K562 (cell line): ENCODE results near the gene ARID3A. TPM values are rescaled to one million over a fixed set of nuclear protein-coding genes. Genes with fewer than 3 reads are reported as not detected.

Experiments
- COPS2 ChIP-seq: fragments of 450-650 bp; conservative IDR thresholded peaks from 2 replicates; pipeline ENCODE4 v1.6.1; 2016; ENCODE audit warnings: mild to moderate bottlenecking, moderate library complexity
- FOXA3 ChIP-seq, 2 experiments: fragments of 450-650 bp in 1 of 2; sonication (generic) in 1 of 2; formaldehyde crosslinking; IDR thresholded peaks in 1 of 2; conservative IDR thresholded peaks in 1 of 2; 2 replicates each; pipeline versions ENCODE4 v1.4.0 to v1.8.0; 2020 to 2022; ENCODE audit warnings: mild to moderate bottlenecking in 2 of 2, missing genetic modification reagents in 1 of 2
- HSF4 ChIP-seq: fragments of 250-450 bp; sonication (Bioruptor Pico); IDR thresholded peaks from 2 replicates; pipeline ENCODE4 v2.1.2; 2022; ENCODE audit warnings: mild to moderate bottlenecking, moderate library complexity, borderline replicate concordance
- KAT2B ChIP-seq: IDR thresholded peaks from one replicate; pipeline ENCODE4 v1.6.1; 2012; ENCODE audit warnings: low read depth, mild to moderate bottlenecking, control low read depth, inconsistent platforms, low read length, moderate library complexity
- KHSRP ChIP-seq: fragments of 450-650 bp; IDR thresholded peaks from 2 replicates; pipeline ENCODE4 v1.6.1; 2017
- POLR2G ChIP-seq: fragments of 200-400 bp; formaldehyde crosslinking; IDR thresholded peaks from 2 replicates; pipeline ENCODE4 v1.6.1; 2017; ENCODE audit warnings: low read depth, mild to moderate bottlenecking, antibody characterized with exemption, low read length, moderate library complexity
- PTTG1 ChIP-seq: fragments of 450-650 bp; IDR thresholded peaks from 2 replicates; pipeline ENCODE4 v1.6.1; 2016; ENCODE audit warnings: low read depth, mild to moderate bottlenecking, missing genetic modification characterization, missing compliant biosample characterization
- SRF ChIP-seq, 2 experiments: fragments of 250-450, 450-650 bp in 1 of 2; sonication (Bioruptor Pico) in 1 of 2; sonication (generic) in 1 of 2; formaldehyde crosslinking; IDR thresholded peaks; 2 replicates each; pipeline versions ENCODE4 v1.5.0 to v1.5.1; 2020 to 2022; ENCODE audit warnings: mild to moderate bottlenecking in 1 of 2, missing genetic modification reagents in 1 of 2
- TGIF2 ChIP-seq: sonication (generic); formaldehyde crosslinking; IDR thresholded peaks from 2 replicates; pipeline ENCODE4 v1.8.1; 2022; ENCODE audit warnings: mild to moderate bottlenecking, missing genetic modification reagents, moderate library complexity
- polyA plus RNA-seq, 8 experiments: library from polyadenylated mRNA; depleted of rRNA in 4 of 8; stranded (reverse) in 5 of 8; unstranded in 3 of 8; fragments of >200 nt; fragmentation: Nextera tagmentation in 2 of 8; fragmentation: Illumina TruSeq in 1 of 8; extraction: Ambion mirVana in 2 of 8; extraction: Trizol in 1 of 8; gene quantifications; 2 replicates each; pipeline versions ENCODE4 v1.2.1 to v1.2.3, GENCODE V29; 2011 to 2014; ENCODE audit warnings: inconsistent platforms in 1 of 8, missing spikeins in 1 of 8
- total RNA-seq, 7 experiments: library from RNA; depleted of rRNA in 6 of 7; stranded (reverse); fragments of >200 nt in 6 of 7; fragmentation: Illumina TruSeq in 2 of 7; extraction: Trizol in 2 of 7; gene quantifications; 2 replicates each; pipeline versions ENCODE4 v1.2.1 to v1.2.3, GENCODE V29; 2011 to 2021; ENCODE audit warnings: low replicate concordance in 1 of 7
- TF ChIP-seq, protein P1 (sequence below), 2 experiments: fragments of 450-650 bp; formaldehyde crosslinking in 1 of 2; IDR thresholded peaks; 2 replicates each; pipeline versions ENCODE4 v1.4.0 to v1.6.1; 2014 to 2020; ENCODE audit warnings: mild to moderate bottlenecking in 2 of 2, borderline replicate concordance in 1 of 2, low read depth in 1 of 2
- TF ChIP-seq, protein P2 (sequence below): fragments of 450-650 bp; formaldehyde crosslinking; IDR thresholded peaks from 2 replicates; pipeline ENCODE4 v1.4.0; 2020; ENCODE audit warnings: mild to moderate bottlenecking, moderate library complexity
- TF ChIP-seq, protein P3 (sequence below): fragments of 250-450 bp; sonication (Bioruptor Pico); IDR thresholded peaks from 2 replicates; pipeline ENCODE4 v1.8.0; 2022; ENCODE audit warnings: inconsistent platforms
- TF ChIP-seq, protein P4 (sequence below): sonication (generic); formaldehyde crosslinking; IDR thresholded peaks from 2 replicates; pipeline ENCODE4 v1.8.1; 2022; ENCODE audit warnings: missing genetic modification reagents

The ARID3A gene
- total and polyA plus RNA-seq, 9 of the 15 experiments (the other 6 are each of a cell fraction or from before 2014, with no cell fraction given): 1.4 to 118 (median 31.2) TPM

DNA sequence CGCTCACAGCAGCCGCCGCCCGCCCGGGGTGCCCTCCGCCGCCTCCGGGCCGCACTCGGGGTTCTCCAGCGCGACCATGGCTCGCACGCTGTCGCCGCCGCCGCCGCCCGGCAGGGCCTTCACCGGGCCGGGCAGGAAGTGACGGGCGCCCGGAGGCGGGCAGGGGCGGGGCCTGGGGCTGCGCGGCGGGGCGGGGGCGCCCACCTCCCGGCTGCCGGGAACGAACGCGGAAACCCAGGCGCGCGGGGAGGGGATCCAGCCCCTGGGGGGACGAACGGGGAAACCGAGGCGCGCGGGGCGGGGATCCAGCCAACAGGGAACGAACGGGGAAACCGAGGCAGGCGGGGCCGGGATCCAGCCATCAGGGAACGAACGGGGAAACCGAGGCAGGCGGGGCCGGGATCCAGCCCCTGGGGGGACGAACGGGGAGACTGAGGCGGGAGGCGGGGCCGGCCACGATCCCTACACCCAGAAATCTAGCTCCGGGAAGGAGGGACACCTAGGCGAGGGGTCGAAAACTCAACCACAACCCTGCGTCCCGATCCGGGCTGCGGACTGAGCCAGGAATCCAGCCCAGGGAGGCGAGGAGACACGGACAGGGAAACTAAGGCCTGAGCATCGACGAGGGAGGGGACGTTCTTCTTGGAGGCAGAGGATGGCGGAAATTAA, 12.6 kb upstream of the ARID3A start, which contains the start of gene R3HDM4 (continued):
- TF ChIP-seq, protein P1, sequence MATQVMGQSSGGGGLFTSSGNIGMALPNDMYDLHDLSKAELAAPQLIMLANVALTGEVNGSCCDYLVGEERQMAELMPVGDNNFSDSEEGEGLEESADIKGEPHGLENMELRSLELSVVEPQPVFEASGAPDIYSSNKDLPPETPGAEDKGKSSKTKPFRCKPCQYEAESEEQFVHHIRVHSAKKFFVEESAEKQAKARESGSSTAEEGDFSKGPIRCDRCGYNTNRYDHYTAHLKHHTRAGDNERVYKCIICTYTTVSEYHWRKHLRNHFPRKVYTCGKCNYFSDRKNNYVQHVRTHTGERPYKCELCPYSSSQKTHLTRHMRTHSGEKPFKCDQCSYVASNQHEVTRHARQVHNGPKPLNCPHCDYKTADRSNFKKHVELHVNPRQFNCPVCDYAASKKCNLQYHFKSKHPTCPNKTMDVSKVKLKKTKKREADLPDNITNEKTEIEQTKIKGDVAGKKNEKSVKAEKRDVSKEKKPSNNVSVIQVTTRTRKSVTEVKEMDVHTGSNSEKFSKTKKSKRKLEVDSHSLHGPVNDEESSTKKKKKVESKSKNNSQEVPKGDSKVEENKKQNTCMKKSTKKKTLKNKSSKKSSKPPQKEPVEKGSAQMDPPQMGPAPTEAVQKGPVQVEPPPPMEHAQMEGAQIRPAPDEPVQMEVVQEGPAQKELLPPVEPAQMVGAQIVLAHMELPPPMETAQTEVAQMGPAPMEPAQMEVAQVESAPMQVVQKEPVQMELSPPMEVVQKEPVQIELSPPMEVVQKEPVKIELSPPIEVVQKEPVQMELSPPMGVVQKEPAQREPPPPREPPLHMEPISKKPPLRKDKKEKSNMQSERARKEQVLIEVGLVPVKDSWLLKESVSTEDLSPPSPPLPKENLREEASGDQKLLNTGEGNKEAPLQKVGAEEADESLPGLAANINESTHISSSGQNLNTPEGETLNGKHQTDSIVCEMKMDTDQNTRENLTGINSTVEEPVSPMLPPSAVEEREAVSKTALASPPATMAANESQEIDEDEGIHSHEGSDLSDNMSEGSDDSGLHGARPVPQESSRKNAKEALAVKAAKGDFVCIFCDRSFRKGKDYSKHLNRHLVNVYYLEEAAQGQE (IDR thresholded peaks at IDR 0.05; ENCODE audit: borderline replicate concordance): no peak
- TF ChIP-seq, protein P1 (CRISPR knock-in tag; IDR thresholded peaks at IDR 0.05; ENCODE audit: low read depth): no peak
- TF ChIP-seq, protein P2, sequence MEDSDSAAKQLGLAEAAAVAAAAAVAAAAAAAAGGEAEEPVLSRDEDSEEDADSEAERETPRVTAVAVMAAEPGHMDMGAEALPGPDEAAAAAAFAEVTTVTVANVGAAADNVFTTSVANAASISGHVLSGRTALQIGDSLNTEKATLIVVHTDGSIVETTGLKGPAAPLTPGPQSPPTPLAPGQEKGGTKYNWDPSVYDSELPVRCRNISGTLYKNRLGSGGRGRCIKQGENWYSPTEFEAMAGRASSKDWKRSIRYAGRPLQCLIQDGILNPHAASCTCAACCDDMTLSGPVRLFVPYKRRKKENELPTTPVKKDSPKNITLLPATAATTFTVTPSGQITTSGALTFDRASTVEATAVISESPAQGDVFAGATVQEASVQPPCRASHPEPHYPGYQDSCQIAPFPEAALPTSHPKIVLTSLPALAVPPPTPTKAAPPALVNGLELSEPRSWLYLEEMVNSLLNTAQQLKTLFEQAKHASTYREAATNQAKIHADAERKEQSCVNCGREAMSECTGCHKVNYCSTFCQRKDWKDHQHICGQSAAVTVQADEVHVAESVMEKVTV: no peak
- TF ChIP-seq KHSRP: no peak
- no peak for TF ChIP-seq TGIF2 (CRISPR knock-in tag)
- TF ChIP-seq, protein P3, sequence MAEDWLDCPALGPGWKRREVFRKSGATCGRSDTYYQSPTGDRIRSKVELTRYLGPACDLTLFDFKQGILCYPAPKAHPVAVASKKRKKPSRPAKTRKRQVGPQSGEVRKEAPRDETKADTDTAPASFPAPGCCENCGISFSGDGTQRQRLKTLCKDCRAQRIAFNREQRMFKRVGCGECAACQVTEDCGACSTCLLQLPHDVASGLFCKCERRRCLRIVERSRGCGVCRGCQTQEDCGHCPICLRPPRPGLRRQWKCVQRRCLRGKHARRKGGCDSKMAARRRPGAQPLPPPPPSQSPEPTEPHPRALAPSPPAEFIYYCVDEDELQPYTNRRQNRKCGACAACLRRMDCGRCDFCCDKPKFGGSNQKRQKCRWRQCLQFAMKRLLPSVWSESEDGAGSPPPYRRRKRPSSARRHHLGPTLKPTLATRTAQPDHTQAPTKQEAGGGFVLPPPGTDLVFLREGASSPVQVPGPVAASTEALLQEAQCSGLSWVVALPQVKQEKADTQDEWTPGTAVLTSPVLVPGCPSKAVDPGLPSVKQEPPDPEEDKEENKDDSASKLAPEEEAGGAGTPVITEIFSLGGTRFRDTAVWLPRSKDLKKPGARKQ (CRISPR knock-in tag): no peak
- TF ChIP-seq FOXA3 (CRISPR knock-in tag; conservative IDR thresholded peaks at IDR 0.05 in 1 of 2, IDR thresholded peaks at IDR 0.05 in 1 of 2): no peak
- TF ChIP-seq SRF (CRISPR knock-in tag; IDR thresholded peaks at IDR 0.05): no peak; a peak in 1 of 4 replicates
- TF ChIP-seq KAT2B: no peak
- TF ChIP-seq HSF4 (CRISPR knock-in tag): no peak
- TF ChIP-seq PTTG1 (tag): no peak
- peak; percentile 81 for TF ChIP-seq POLR2G
- no peak for TF ChIP-seq COPS2
- TF ChIP-seq, protein P4, sequence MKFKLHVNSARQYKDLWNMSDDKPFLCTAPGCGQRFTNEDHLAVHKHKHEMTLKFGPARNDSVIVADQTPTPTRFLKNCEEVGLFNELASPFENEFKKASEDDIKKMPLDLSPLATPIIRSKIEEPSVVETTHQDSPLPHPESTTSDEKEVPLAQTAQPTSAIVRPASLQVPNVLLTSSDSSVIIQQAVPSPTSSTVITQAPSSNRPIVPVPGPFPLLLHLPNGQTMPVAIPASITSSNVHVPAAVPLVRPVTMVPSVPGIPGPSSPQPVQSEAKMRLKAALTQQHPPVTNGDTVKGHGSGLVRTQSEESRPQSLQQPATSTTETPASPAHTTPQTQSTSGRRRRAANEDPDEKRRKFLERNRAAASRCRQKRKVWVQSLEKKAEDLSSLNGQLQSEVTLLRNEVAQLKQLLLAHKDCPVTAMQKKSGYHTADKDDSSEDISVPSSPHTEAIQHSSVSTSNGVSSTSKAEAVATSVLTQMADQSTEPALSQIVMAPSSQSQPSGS (CRISPR knock-in tag): no peak
